ENCODE results near the gene SYPL1.

DNA sequence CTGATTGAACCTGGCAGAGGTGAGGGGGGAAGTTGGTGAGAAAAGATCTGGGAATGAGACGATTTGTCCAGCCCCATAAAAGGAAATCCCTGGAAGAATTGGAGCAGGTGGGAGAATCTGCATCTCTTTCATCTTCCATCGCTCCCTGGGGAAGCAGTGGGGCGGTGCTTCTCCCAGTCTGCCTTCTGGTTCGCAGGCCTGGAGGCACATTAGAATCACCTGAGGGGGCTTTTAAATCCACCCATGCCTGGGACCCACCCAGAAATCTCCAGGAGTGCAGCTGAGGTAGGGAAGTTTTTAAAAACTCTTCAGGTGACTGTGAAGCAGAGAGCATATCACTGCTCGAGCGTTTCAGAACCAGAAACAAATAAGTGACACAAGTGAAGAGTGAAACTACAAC is 26.7 kb upstream of the SYPL1 start:
- TF ChIP-seq, protein P1, sequence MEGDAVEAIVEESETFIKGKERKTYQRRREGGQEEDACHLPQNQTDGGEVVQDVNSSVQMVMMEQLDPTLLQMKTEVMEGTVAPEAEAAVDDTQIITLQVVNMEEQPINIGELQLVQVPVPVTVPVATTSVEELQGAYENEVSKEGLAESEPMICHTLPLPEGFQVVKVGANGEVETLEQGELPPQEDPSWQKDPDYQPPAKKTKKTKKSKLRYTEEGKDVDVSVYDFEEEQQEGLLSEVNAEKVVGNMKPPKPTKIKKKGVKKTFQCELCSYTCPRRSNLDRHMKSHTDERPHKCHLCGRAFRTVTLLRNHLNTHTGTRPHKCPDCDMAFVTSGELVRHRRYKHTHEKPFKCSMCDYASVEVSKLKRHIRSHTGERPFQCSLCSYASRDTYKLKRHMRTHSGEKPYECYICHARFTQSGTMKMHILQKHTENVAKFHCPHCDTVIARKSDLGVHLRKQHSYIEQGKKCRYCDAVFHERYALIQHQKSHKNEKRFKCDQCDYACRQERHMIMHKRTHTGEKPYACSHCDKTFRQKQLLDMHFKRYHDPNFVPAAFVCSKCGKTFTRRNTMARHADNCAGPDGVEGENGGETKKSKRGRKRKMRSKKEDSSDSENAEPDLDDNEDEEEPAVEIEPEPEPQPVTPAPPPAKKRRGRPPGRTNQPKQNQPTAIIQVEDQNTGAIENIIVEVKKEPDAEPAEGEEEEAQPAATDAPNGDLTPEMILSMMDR (IDR thresholded peaks at IDR 0.05) = no peak
- TF ChIP-seq POLR2AphosphoS5 (IDR thresholded peaks at IDR 0.05) = no peak
- TF ChIP-seq POLR2A (IDR thresholded peaks at IDR 0.05) = no peak

Measured in prostate gland (tissue), 2 donors.